22Rv1 (cell line): ENCODE results near the gene UBE2L5.
"Not testable (repeated sequence)": the region's sequence is repeated elsewhere in the genome, so short reads cannot be mapped to it uniquely, and the experiment has no call there.

ENCODE experiments used
- H3K27ac ChIP-seq: fragments of 450-650 bp; 2 replicates; pipeline ENCODE4 v1.5.1; 2017
- CTCF ChIP-seq: fragments of 450-650 bp; IDR thresholded peaks from 2 replicates; pipeline ENCODE4 v1.5.1; 2017; ENCODE audit warnings: mild to moderate bottlenecking
- ZFX ChIP-seq: fragments of 450-650 bp; IDR thresholded peaks from 2 replicates; pipeline ENCODE4 v1.6.1; 2017; ENCODE audit warnings: antibody characterized with exemption, borderline replicate concordance

UBE2L5 gene

GRCh38 chr13:30456290-30456689, 34.0 kb downstream of the UBE2L5 start:
- H3K27ac ChIP-seq: no peak overlapping the region
- TF ChIP-seq ZFX (no peak), CTCF (no peak)

- H3K27ac ChIP-seq: no peak overlapping the region
- TF ChIP-seq ZFX (no peak), CTCF (no peak)
Measured at GRCh38 chr13:30457306-30457891, 35.1 kb downstream of the UBE2L5 start.

- not testable (repeated sequence) for H3K27ac ChIP-seq
Measured at GRCh38 chr13:30461279-30462066, 39.2 kb downstream of the UBE2L5 start.

- peak overlapping the region; percentile 99 for H3K27ac ChIP-seq
- no peak for TF ChIP-seq CTCF
- no peak for TF ChIP-seq ZFX
Measured at GRCh38 chr13:30463787-30464495, 41.6 kb downstream of the UBE2L5 start.

- peak overlapping the region; percentile 99 for H3K27ac ChIP-seq
- TF ChIP-seq ZFX (no peak), CTCF (no peak)
Measured at GRCh38 chr13:30464496-30465342, 42.4 kb downstream of the UBE2L5 start.

GRCh38 chr13:30465343-30465592, 43.0 kb downstream of the UBE2L5 start:
- TF ChIP-seq CTCF (no peak), ZFX (no peak)
- peak overlapping the region; percentile 99 for H3K27ac ChIP-seq

- peak within 1 kb of the TSS; percentile 99 for H3K27ac ChIP-seq
- no peak for TF ChIP-seq CTCF
- TF ChIP-seq ZFX: no peak
Measured at GRCh38 chr13:30465593-30466357, 43.5 kb downstream of the UBE2L5 start, which contains the start of gene HMGB1. HMGB1 (minus strand) TSS chr13:30465936; CDS start chr13:30463680, 2,256 bp downstream.
